Fibroblast of villous mesenchyme (primary cell): ENCODE measurements around the gene TMEM26. TPM values are rescaled to one million over a fixed set of nuclear protein-coding genes. Genes with fewer than 3 reads are reported as not detected.

Experiments used
- DNase-seq: peaks from one replicate; pipeline ENCODE4 v3.0.0-alpha.2; 2010; ENCODE audit warnings: low read depth
- H3K4me3 ChIP-seq: 2 replicates; pipeline ENCODE4 v1.5.1; 2011; ENCODE audit warnings: low read depth, mild to moderate bottlenecking, low read length
- CTCF ChIP-seq: IDR thresholded peaks from 2 replicates; pipeline ENCODE4 v1.5.1; 2012; ENCODE audit warnings: low read depth, mild to moderate bottlenecking, low read length; ENCODE audit not compliant: insufficient read depth
- total RNA-seq: library from RNA; depleted of rRNA; stranded (reverse); fragments of >200 nt; gene quantifications from 2 replicates; pipeline ENCODE4 v1.2.3, GENCODE V29; 2012

TMEM26 gene
- total RNA-seq, 1 donor: 5.6 TPM

- DNase-seq: peak; percentile 10
- no peak for TF ChIP-seq CTCF
- no peak overlapping the region for H3K4me3 ChIP-seq
These were observed 48.4 kb downstream of the TMEM26 start for GRCh38 chr10:61404751-61405150.

GRCh38 chr10:61400524-61400923, 52.7 kb downstream of the TMEM26 start:
- peak; percentile 18 for TF ChIP-seq CTCF

GRCh38 chr10:61399406-61399805, 53.8 kb downstream of the TMEM26 start:
- H3K4me3 ChIP-seq: no peak overlapping the region
- no peak for TF ChIP-seq CTCF
- DNase-seq: no peak

More at GRCh38 chr10:61400524-61400923, 52.7 kb downstream of the TMEM26 start:
- H3K4me3 ChIP-seq: no peak overlapping the region
- DNase-seq: no peak

- H3K4me3 ChIP-seq: no peak overlapping the region
- DNase-seq: no peak
- TF ChIP-seq CTCF: no peak
These were observed 54.6 kb downstream of the TMEM26 start for GRCh38 chr10:61398366-61399129.

- peak; percentile 86 for DNase-seq
- no peak for TF ChIP-seq CTCF
- peak overlapping the region; percentile 49 for H3K4me3 ChIP-seq
These were observed 55.8 kb downstream of the TMEM26 start for GRCh38 chr10:61397175-61397986.

GRCh38 chr10:61391281-61391680, 61.9 kb downstream of the TMEM26 start:
- no peak for TF ChIP-seq CTCF
- no peak for DNase-seq
- H3K4me3 ChIP-seq: no peak overlapping the region
